ENCODE data around the gene KRT74. TPM values are rescaled to one million over a fixed set of nuclear protein-coding genes. Genes with fewer than 3 reads are reported as not detected.

Gene KRT74
- total RNA-seq, 1 experiment from 2014 or later: not detected

GRCh38 chr12:52539083-52539820 lies 34.4 kb downstream of the KRT74 start:
- DNase-seq (ENCODE audit: low read depth): peak; percentile 67

GRCh38 chr12:52537101-52537500 lies 36.5 kb downstream of the KRT74 start:
- no peak for DNase-seq (ENCODE audit: low read depth)

- no peak for DNase-seq (ENCODE audit: low read depth)
Observed at GRCh38 chr12:52535574-52535973, 38.1 kb downstream of the KRT74 start.

- no peak for DNase-seq (ENCODE audit: low read depth)
Observed at GRCh38 chr12:52534482-52534881, 39.2 kb downstream of the KRT74 start.

GRCh38 chr12:52533686-52534470 lies 39.8 kb downstream of the KRT74 start:
- no peak for DNase-seq (ENCODE audit: low read depth)

GRCh38 chr12:52532636-52533035 lies 41.0 kb downstream of the KRT74 start:
- DNase-seq (ENCODE audit: low read depth): no peak

GRCh38 chr12:52531566-52532300 lies 41.9 kb downstream of the KRT74 start:
- no peak for DNase-seq (ENCODE audit: low read depth)

GRCh38 chr12:52530905-52531304 lies 42.7 kb downstream of the KRT74 start:
- no peak for DNase-seq (ENCODE audit: low read depth)

- DNase-seq (ENCODE audit: low read depth): no peak
Observed at GRCh38 chr12:52530366-52530765, 43.3 kb downstream of the KRT74 start.

- DNase-seq (ENCODE audit: low read depth): no peak
Observed at GRCh38 chr12:52529846-52530245, 43.8 kb downstream of the KRT74 start.

GRCh38 chr12:52529417-52529816 lies 44.2 kb downstream of the KRT74 start:
- DNase-seq (ENCODE audit: low read depth): no peak

- no peak for DNase-seq (ENCODE audit: low read depth)
Observed at GRCh38 chr12:52528641-52529143, 45.0 kb downstream of the KRT74 start.

GRCh38 chr12:52527121-52527800 lies 46.4 kb downstream of the KRT74 start:
- DNase-seq (ENCODE audit: low read depth): no peak

GRCh38 chr12:52526511-52526951 lies 47.1 kb downstream of the KRT74 start:
- no peak for DNase-seq (ENCODE audit: low read depth)

GRCh38 chr12:52525661-52526499 lies 47.8 kb downstream of the KRT74 start:
- DNase-seq (ENCODE audit: low read depth): no peak

GRCh38 chr12:52524898-52525591 lies 48.6 kb downstream of the KRT74 start:
- no peak for DNase-seq (ENCODE audit: low read depth)

- DNase-seq (ENCODE audit: low read depth): no peak
Observed at GRCh38 chr12:52524241-52524897, 49.3 kb downstream of the KRT74 start.

- DNase-seq (ENCODE audit: low read depth): no peak
Observed at GRCh38 chr12:52523824-52524223, 49.8 kb downstream of the KRT74 start.

GRCh38 chr12:52522346-52523011 lies 51.2 kb downstream of the KRT74 start:
- DNase-seq (ENCODE audit: low read depth): peak; percentile 38
